GM12874 (cell line): Measurements from ENCODE around the gene NEB.

ENCODE experiments used
- TF ChIP-seq, protein P1 (sequence below): IDR thresholded peaks from 2 replicates; pipeline ENCODE4 v1.5.1; 2011; ENCODE audit warnings: low read depth, mild to moderate bottlenecking, control low read depth, low read length, moderate library complexity; ENCODE audit not compliant: insufficient read depth

The NEB gene

GRCh38 chr2:151767536-151767935, 33.3 kb upstream of the NEB start:
- TF ChIP-seq, protein P1, sequence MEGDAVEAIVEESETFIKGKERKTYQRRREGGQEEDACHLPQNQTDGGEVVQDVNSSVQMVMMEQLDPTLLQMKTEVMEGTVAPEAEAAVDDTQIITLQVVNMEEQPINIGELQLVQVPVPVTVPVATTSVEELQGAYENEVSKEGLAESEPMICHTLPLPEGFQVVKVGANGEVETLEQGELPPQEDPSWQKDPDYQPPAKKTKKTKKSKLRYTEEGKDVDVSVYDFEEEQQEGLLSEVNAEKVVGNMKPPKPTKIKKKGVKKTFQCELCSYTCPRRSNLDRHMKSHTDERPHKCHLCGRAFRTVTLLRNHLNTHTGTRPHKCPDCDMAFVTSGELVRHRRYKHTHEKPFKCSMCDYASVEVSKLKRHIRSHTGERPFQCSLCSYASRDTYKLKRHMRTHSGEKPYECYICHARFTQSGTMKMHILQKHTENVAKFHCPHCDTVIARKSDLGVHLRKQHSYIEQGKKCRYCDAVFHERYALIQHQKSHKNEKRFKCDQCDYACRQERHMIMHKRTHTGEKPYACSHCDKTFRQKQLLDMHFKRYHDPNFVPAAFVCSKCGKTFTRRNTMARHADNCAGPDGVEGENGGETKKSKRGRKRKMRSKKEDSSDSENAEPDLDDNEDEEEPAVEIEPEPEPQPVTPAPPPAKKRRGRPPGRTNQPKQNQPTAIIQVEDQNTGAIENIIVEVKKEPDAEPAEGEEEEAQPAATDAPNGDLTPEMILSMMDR = no peak

DNA sequence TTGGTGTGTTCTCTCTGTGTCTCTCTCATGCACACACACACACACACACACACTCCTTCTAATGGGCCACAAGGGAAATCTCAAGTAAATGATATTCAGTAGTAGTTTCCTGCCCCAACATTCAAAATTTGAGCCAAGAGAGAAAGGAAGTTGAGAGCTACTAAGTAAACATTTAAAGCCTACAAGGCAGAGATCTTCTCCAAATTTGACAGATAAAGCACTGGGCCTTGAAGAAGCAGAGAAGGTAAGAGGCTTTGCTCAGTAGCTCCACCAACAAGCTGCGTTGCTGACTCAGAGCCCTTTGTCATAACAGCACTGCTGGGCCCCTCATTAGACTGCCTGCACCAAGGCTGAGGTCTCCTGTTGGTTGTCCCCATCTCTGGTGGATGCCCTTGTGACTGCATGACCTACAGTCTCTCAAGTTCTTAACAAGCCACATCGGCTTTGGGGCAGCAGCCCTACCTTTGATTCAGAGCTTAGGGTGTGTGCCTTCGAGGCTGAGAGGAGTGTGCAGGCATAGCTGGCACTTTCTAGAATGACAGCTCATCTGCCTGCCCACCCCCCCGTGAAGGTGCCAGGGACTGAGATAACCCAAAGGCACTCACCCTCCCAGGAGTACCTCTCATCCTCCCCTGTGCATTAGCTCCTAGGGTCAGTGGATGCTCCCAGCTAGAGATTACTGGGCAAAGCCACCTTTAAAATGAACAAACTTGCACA, 32.3 kb upstream of the NEB start:
- TF ChIP-seq, protein P1 = no peak

DNA sequence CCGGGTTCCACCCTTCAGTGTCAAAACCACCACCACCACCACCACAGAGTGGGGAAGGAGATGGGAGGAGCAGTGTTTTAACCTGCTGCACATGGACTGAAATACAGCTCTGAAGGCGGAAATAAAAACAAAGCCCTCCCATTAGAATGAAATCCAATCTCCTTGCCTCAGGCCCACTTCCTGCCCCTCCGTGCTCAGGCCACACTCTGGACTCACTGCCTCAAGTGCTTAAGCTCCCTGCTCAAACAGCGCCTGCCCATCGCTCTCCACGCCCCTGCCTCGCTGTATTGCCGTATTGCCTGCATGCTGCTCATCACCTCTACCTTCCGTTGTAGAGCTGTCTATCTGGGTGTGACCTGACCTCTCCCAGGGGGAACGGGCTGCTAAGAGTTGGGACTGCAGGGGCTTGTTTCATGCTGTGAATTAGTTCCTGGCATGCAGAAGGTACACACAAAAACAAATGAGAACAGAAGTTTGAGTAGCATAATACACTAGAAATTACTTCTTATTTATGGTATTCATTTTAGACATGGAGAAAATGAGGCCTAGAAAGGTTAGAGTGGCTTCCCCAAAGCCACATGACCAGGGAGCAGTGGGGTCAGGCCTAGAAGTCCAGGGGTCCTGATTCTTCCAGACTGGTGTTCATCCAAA, 31.6 kb upstream of the NEB start:
- TF ChIP-seq, protein P1 = no peak

GRCh38 chr2:151762694-151763093, 28.4 kb upstream of the NEB start:
- TF ChIP-seq, protein P1 = no peak

DNA sequence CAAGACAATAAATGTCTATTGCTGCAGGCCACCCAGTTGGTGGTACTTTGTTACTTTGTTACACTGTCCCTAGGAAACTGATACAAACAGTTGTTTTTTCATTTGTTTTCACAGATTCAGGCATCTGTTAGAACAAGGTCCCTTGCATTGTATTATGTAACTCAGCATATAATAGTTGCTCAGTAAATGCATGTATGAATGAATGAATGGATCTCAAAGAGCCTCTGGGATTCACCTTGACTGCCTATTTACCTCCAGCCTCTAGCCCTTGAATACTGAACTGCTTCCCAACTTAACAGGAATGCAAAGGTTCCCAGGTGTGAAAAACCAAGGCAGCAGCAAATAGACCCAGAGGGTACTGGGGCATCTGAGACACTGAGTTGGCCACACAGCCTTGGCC, 27.4 kb upstream of the NEB start:
- TF ChIP-seq, protein P1 = no peak

DNA sequence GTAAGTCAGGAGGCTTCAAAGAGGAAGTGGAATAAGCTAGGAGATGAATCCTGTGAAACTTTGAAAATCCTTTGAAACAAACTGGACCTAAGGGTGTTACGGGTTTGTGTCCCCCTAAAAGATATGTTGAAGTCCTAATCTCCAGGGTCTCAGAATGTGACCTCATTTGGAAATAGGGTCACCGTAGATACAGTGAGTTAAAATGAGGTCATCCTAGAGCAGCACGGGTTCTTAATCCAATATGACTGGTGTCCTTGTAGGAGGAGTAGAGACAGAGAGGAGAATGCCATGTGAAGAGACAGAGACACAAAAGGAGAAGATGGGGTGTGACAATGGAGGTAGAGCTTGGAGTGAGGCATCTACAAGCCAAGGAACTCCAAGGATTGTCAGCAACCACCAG, 26.9 kb upstream of the NEB start:
- TF ChIP-seq, protein P1 = no peak

GRCh38 chr2:151760139-151760650, 25.9 kb upstream of the NEB start:
- TF ChIP-seq, protein P1 = no peak
